GM12873 (cell line): ENCODE data around the gene OR13C4.

Source experiments
- CTCF ChIP-seq: IDR thresholded peaks from 2 replicates; pipeline ENCODE4 v1.5.1; 2012; ENCODE audit warnings: low read depth, mild to moderate bottlenecking, moderate library complexity, low read length, control low read depth; ENCODE audit not compliant: insufficient read depth; ENCODE audit errors: missing control alignments

The OR13C4 gene

GRCh38 chr9:104503440-104503839 lies 23.6 kb downstream of the OR13C4 start:
- no peak for TF ChIP-seq CTCF

DNA sequence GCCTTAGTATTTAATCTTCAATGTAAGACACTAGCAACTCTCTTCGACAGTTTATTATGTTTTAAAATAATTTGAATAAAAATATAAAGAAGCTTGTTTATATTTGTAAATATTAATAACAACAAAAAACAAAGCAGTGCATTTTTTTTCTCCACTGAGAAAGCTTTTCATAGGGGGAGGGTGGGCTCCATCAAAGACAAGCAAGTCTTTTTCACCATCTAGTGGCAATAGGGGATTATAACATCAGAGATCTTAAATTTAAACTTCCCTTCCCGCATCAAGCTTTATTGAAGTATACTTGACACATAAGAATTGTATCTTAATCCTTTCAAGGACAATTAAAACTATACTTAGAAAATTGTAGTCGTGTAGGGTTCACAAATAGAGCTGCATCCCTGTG lies 32.2 kb downstream of the OR13C4 start:
- no peak for TF ChIP-seq CTCF

DNA sequence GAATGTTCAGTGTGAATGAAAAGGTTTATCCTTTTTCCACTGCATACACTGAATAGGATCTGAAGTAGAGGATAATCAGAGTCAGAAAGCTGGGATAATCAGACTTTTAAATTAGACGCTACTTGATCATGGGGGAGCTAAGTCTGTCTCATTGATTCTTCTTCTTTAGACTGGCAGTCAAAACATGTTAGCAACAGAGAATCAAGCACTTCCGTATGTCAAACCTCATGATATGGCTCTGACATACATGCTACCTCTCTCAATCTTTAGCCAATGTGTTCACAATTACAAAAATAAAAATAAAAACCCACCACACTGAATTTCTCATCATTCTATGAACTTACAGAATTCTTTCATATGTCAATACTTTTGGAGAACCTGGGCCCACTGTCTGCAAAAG lies 42.0 kb downstream of the OR13C4 start:
- TF ChIP-seq CTCF: no peak

DNA sequence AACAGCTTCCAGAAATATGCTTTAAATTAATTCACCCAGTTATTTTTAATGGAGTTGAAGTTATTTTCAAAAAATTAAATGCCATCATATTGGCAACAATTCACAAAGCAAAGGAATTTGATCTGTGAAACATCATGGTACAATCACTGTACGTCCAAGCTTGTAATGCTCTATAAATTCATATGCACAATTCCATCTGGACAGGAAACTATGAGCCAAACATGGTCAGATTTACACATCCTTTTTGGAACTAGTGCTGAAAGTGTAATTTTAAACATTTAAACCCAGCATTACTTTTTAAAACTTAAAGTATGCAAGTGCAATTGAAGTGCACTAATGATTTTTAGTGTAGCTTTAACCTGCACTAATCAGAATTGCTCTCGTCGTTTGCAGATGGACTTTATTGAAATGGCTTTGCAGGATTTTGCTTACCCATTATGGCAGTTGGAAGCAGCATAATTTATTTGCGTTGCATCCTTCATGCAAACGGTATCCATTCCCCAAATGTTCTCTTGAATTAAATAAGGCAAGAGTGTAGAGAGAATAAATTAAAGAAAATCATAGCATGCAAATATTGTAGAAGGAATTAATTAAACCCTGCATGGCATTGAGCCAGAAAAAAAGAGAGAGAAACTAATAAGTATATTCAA lies 44.0 kb downstream of the OR13C4 start:
- no peak for TF ChIP-seq CTCF
